GM19438 (cell line): ENCODE measurements around the gene PNMA8B.
"Not testable (repeated sequence)": the region's sequence is repeated elsewhere in the genome, so short reads cannot be mapped to it uniquely, and the experiment has no call there.

Source experiments
- ATAC-seq: cut with Tn5 transposase; IDR thresholded peaks from one replicate; pipeline ENCODE4 v1.9.1; 2021; ENCODE audit warnings: low read depth; ENCODE audit not compliant: unreplicated experiment

The PNMA8B gene

DNA sequence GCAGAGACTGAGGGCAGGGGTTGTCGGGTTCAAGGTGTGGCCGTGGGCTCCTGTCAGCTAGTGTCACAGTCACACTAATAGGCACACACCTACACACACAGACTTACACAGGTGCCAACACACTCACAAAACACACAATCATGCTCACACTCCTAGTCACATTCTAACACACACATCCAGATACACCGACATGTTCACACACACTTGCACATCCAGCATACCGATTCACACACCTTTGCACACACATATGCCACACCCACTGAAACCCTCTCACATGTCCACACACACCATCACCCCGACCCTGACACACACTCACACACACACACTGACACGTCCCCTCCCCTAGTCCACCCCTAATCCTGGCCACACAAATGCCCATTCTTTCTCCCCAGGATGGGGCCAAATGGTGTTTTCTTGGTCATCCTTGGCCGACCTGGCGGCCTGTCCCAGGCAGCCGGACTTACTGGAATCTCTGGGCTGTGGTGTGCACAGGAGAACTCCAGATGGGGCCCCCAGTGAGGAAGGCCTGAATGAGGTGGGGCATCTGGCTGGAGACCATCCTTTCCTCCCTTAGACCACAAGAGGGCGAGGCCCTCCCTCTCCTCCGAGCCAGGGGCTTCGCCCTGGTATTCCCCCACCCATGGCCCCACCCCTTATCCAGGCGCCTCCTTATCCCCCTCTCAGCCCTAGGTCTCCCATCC, 19.1 kb upstream of the PNMA8B start:
- no peak for ATAC-seq

DNA sequence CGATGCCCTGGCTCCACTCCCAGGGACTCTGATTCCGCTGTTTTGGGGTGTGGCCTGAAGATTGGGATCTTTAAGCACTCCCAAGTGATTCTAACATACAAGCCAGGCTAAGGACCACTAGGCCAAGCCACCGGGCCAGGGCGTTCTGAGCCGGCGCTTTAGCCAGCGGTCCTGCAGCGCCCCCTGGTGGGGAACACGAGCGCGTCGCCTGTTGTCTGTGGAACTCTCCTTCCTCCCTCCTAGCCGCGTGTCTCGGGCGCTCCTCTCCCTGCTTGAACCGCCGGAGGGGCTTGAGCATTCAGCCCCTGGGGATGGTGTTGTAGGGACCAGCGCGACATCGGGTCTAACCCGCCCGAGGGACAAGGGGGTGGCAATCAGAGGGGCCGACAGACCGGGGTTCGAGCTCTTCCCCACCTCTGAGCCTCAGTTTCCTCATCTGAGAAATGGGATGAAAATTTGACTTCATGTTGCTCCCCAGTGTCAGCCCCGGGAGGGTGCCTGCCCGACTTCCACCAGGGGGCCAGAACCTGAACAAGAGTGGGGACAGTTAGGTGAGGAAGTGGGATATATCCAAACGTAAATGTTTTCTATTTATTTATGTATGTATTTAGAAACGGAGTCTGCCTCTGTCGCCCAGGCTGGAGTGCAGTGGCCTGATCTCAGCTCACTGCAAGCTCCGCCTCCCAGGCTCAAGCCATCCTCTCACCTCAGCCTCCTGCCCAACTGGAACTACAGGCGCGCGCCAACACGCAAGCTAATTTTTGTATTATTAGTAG, 18.0 kb upstream of the PNMA8B start:
- no peak for ATAC-seq

DNA sequence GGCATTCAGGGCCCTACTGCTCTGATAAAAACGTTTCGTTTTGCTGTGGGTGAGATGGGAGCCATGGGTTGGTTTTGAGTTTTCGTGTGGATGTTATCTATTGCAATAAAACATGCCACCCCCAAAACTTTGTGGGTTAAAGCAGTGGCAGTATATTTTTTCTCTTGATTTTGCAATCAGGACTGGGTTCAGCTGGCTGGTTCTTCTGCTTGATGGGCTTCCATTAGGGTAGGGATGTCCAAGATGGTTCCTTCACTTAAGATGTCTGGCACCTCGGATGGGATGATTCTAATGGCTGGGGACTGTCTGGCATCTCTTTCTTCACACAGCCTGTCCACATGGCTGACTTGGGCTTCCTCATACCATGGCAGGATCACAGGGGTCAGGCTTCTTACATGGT, 15.6 kb upstream of the PNMA8B start:
- ATAC-seq = no peak

DNA sequence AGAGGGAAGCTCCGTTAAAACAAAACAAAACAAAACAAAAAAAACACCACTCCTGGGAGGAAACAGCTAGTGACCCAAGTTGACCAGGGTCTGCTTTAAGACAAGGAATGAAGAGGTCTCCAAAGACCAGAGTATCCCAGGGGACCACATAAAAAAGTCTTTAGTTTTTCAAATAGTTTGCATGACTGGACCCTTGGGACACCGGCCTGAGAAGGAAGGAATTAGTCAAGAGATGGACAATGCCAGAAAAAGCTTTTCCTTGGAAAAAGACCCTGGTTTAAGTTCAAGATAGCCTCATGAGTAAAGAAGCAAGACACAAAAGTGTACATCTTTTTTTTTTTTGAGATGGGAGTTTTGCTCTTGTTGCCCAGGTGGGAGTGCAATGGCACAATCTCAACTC, 12.5 kb upstream of the PNMA8B start:
- ATAC-seq = no peak

DNA sequence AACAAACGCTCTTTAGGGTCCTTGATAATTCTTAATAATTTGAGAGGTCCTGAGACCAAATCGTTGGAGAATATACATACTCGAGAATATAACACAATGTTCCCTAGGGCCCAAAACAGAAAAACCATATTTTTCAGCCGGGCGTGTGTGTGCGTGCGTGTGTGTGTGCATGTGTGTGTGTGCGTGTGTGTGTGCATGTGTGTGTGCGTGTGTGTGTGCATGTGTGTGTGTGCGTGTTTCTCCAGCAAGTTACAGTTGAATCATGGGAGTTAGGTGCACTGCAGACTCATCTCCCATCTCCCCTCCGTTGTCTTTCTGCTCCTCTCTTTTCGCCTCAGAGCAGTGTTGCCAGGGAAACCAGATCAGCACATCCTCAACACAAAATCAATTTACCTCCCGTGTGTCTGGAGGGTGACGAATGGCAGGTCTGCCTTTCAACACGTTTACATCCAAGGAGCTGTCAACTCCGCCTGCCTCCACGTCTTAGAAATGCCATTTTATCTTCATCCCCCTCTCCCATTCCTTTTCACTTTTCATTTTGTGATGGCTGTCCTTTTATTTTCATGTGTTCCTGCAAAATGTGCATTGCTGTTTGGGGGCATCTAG, 8.3 kb upstream of the PNMA8B start:
- no peak for ATAC-seq

DNA sequence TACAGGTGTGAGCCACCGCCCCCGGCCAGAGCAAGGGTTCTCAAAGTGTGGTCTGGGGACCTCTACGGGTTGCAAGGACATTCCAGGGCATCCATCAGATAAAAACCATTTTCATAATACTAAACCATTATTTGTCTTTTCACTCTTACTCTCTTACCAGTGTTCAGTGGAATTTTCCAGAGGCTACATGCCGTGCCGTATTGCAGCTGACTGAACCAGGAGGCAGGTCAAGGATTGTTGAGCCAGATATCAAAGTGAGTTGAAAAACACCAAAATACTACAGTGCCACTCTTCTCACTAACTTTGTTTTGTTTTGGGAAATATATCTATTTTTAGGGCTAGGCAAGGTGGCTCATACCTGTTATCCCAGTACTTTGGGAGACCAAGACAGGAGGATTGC, 7.2 kb upstream of the PNMA8B start:
- ATAC-seq = no peak

DNA sequence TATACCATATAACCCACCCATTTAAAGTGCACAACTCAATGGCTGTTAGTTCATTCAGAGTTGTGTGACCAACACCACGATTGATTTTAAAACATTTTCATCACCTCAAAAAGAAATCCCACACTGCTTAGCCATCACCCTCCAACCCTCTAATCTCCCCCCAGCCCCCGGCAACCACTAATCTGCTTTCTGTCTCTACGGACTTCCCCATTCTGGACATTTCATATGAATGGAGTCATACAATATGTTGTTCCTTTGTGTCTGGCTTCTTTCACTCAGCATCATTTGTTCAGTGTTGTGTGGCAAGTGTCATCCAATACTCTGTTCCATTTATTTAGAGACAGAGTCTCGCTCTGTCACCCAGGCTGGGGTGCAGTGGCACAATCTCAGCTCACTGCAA, 4.0 kb upstream of the PNMA8B start:
- ATAC-seq = no peak

DNA sequence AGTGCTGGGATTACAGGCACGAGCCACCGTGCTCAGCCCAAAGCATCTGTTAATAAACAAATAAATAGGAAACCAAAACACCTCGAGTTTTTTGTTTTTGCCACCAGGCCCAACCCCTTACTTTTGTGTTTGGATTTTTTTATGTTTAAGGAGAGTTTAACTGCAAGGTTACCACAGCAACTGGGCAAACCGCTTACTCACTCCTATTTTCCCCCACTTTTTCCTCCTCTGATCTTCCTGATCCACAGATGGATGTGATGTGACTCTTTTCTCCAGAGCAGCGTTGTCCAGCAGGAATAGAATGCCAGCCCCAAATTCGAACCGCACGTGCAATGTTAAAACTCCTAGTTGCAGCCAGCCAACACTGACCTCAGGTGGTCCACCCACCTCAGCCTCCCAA, 2.1 kb upstream of the PNMA8B start:
- no peak for ATAC-seq

DNA sequence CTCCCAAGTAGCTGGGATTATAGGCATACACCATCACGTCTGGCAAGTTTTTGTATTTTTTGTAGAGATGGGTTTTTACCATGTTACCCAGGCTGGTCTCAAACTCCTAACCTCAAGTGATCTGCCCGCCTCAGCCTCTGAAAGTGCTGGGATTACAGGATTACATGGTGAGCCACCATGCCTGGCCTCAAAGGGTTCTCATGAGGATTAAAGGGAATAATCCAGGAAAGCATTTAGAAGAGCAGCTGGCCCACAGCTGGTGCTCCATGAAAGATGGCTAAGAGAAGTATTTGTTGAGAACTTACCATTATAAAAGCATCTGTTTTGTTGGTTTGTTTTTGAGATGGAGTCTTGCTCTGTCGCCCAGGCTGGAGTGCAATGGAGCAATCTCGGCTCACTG, 1.2 kb upstream of the PNMA8B start:
- not testable (repeated sequence) for ATAC-seq

DNA sequence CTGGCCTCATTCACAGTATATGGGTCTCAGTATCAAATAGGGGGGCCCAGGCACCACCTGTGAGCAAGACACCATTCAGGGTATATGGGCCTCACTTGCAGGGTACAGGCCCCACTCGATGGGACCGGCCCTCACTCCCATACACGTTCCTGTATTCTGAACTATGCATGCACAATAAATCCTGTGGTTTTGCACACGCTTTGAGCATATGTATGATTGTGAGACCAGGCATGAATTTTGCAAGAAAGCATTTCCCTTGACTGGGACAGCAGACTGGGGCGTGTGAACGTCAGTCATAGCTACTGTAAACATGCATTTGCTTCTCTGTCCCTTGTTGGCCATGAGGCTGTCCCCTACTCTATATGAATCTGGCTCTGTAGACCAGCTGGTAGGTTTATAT, 637 bp upstream of the PNMA8B start:
- ATAC-seq = no peak

DNA sequence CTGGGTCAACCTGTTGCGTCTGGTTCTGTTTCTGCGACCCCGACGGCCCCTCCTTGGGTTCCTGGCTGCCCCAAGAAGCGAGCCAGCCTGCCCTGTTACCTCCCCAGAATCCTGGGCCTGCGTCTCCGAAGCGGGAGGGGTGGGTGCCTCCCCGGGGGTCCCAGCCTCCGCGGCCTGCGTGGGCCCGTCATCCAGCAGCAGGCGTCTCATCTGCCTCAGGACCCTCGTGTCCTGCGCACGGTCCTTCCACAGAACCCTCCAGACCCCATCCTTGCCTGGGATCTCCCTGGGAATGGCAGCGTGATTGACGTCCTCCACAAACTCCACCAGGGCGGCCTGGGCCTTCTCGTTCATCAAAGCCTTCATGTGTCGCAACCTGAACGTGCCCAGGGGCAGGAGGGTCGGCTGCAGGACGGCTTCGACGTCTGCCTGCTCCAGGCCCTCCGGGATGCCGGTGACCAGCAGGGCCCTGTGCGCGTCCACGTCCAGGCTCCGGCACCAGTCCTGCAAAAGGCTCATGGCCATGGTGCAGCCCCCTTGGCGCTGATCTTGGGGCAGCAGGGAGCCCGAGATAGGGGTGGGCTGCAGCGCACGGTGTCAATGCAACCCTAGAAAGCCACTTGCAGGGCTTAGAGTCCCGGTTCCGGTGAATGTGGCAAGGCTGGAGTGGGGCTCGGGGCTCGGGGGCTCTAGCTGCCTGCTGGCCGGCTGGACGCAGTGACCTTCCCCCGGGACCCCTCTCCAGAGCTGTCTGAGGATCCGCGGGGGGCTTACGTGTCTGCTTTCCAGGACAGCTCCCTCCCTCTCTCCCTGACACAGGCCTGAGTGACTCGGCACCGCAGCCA, 504 bp downstream of the PNMA8B start:
- ATAC-seq = no peak

DNA sequence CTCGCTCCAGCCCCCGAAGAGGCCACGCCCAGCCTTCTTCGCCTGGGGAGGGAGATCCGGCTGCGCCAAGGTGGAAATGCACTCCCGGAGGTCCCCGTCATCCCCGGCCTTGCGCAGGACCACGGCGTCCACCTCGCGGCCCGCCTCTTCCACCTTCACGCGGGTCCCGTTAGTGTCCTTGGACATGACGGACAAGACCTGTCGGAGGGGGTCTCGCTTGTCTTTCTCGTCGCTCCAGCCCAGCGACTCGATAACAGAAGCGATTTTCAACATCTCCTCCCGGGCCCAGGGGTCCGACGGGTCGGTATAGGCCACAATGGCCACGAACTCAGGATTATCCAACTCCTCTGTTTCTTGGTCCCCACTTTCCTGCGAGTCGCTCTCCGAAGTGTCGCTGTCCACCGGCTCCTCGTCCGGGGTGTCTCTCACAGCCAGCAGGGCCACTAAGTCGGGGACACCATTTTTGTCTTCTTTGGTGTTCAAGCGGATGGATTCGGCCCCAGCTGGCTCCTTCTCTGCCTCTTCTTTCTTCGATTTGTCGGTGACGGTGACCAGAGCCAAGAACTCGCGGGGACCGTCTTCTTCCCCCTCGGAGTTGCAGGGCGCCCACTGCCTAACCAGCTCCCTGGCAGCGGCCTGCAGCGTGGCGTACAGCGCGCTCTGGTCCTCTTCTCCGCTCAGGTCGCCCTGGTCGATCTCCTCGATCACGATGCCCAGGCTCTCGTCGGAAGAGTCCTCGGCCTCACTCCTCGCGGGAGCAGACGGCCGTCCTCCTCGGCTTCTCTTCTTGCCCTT, 1.3 kb downstream of the PNMA8B start:
- ATAC-seq = no peak

DNA sequence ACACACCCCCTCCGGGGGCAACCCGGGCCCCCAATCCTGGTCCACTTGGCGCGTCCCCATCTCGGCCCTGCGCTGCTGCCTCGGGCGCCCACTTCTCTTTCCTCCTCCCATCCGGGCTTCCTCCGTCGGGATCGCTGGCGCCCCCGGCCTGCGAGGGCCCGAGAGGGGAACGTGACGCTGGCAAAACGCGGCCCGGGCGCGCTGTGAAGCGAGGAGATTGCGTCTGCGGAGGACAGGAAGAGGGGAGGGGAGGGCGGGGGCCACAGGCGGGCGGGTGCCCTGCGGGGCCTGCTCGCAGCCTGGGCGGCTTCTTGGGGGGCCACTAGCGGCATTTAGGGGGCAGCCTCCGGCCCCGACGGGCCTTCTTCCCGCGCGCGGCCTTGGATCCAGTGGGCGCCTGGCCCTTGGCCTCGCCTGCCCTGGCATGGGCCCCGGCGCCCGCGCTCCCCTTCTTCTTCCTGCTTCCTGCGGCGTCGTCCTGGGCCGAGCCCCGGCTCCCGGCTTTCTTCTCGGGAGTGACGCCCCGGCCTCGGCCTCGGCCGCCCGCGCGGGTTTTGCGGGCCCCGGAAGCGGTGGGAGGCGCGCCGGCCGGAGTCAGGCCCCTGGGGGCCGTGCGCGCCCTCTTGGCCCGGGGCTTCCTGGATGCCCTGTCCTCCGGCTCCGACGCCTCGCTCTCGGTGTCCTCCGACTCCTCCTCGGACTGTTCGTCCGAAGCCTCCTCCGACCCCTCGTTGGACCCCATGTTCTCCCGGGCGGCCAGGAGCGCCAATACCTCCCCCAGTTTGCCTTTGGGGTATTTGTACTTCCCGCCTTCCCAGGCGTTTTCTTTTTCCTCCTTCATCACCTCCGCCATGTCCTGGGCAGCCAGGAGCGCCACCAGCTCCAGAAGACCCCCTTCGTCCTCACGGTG, 2.2 kb downstream of the PNMA8B start:
- ATAC-seq = no peak

DNA sequence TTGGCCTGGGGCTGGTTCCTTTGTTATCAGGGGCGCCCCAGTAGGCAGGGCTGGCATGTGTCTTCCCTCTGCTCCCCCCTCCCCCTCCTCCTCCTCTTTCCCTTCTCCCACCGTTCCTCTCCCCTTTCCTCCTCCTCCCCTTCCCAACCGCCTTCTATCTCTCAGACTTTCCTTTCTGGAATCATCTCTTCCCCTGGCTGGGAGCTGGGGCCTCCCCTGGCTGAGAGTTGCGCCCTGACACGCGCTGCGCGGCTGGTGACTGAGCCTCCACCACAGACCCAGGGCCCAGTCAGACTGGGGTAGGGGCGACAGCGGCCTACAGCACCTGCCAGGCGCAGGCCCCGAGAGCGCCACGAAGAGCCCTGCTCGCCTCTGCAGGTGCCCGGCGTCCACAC, 2.8 kb downstream of the PNMA8B start:
- no peak for ATAC-seq

DNA sequence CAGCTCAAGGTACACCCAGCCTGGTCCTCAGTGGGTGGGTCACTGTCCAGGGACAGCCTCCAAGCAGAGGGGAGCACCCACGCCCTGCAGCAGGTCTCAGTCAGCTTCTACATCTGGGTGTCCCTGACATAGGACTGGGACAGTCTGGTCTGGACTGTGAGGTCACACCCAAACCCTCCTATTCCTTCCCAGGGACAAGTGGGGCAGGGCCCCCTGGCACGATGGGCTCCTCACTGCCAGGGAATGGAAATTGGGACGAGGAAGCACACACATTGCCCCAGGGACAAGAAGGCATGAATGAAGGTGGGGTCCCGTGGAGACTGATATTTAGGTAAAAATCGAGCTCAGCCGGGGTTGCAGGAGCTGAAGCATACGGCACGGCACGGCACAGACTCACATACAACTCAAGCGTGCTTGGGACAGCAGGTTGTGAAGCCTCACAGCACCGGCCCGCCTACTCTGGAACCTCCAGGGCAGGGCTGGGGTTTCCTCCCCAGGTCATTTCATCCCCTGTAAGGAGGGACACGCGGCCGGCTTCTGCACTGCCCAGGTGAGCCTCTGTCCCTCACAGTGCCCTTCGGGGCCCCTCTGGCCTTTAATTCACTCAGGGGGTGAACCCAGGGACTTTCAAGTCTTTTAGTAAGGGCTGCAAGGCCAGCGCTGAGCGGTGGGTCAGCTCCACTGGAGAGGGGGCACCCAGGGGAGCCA, 3.5 kb downstream of the PNMA8B start:
- no peak for ATAC-seq

DNA sequence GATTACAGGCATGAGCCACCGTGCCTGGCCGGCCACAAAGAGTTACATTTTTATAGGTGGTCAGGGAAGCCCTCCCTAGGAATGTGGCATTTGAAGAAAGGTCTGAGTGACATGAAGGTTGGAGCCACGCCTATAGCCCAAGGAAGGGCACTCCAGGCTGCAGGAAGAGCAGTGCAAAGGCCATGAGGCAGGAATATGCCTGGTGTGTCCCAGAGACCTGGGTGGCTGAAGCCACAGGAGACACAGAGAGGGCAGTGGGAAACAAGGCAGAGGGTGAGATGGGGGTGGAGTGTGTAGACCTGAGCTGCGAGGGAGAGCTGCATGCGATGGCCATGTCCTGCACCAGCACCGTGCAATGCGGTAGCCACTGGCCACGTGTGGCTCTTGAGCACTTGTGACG, 4.9 kb downstream of the PNMA8B start:
- no peak for ATAC-seq

DNA sequence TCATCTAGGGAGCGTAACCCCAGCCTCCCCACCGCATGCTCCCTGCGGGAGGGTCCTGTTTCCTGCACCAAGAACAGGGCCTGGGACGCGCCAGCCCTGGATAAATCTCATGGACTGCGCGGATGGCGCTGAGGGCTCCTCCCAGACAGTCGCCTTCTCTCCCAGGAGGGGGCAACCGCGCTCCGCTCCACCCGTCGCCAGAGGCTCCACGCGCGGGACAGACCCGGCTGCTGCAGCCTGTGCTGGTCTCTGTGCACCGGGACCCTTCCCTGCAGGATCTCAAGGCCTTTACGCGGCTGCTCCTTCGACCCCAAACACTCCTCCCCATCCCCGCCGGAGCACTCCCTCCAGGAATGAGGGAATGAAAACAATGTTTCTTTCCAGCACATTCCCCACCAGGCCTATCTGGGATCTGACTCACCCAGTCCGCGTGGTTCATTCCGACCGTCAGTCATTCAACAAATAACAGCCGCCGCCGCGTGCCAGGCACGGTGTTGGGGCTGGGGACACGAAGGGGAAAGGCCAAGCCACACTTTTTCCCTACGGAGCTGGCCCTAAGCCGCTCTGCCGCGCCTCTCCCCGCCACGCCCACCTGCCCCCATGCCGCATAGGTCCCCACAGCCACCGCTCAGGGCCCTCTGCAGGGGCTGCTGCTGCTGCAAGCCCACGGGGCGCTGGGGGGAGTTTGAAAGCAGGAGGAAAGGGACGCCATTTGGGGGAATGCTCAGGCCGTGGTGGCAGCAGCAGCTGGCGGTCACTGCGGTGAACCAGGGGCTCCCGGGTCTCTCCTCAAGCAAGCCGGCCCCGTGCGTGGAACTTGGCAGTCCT, 6.0 kb downstream of the PNMA8B start:
- ATAC-seq = no peak

DNA sequence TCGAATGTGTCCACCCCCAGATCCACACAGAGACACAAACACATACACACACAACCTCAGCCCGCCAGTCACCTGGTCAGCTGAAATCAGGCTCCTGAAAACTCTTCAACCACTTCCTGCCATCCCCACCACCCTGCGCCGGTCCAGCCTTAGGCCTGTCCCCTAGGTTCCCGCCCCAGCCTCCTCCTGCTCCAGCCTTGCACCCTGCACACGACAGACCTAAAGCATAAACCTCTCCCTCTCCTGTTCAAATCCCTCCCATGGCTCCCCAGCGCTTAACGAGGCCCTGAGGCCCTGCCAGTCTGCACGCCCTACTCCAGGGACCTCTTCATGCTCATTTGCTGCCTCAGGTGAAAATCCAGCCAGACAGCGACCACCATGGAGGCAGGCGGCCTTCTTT, 7.1 kb downstream of the PNMA8B start:
- ATAC-seq = no peak
